A673 (cell line): Measurements from ENCODE around the gene FRMD4A.

Source experiments
- EZH2 ChIP-seq: fragments of 200-600 bp; sonication (generic); IDR thresholded peaks from 2 replicates; pipeline ENCODE4 v1.6.1; 2017; ENCODE audit warnings: borderline replicate concordance, low read depth, mild to moderate bottlenecking, mixed read lengths, antibody characterized with exemption, low read length; ENCODE audit not compliant: poor library complexity, severe bottlenecking
- TF ChIP-seq, protein P1 (sequence below): fragments of 300-800, 200-600 bp; sonication (generic); conservative IDR thresholded peaks from 2 replicates; pipeline ENCODE4 v1.5.1; 2017; ENCODE audit warnings: low read depth, mild to moderate bottlenecking, antibody characterized with exemption, low read length, moderate library complexity, mixed read lengths

DNA sequence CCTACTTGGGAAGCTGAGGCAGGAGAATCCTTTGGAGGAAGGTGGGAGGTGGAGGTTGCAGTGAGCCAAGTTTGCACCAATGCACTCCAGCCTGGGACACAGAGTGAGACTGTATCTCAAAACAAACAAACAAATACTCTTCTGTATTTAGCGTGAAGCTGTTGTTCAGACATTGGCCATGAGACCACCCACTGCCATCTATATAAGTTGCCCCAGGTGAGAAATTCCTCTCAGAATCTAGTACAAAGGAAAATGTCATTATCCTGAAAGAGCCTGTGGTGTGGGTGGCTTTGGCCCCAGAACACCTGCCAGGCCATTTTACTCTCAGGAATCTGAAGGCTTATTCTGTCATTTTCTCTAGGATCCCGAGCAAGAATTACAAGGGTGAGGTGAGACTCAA lies 4.0 kb upstream of the FRMD4A start:
- TF ChIP-seq, protein P1, sequence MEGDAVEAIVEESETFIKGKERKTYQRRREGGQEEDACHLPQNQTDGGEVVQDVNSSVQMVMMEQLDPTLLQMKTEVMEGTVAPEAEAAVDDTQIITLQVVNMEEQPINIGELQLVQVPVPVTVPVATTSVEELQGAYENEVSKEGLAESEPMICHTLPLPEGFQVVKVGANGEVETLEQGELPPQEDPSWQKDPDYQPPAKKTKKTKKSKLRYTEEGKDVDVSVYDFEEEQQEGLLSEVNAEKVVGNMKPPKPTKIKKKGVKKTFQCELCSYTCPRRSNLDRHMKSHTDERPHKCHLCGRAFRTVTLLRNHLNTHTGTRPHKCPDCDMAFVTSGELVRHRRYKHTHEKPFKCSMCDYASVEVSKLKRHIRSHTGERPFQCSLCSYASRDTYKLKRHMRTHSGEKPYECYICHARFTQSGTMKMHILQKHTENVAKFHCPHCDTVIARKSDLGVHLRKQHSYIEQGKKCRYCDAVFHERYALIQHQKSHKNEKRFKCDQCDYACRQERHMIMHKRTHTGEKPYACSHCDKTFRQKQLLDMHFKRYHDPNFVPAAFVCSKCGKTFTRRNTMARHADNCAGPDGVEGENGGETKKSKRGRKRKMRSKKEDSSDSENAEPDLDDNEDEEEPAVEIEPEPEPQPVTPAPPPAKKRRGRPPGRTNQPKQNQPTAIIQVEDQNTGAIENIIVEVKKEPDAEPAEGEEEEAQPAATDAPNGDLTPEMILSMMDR: no peak
- no peak for TF ChIP-seq EZH2
